ENCODE data around the gene BMF. TPM values are rescaled to one million over a fixed set of nuclear protein-coding genes. Genes with fewer than 3 reads are reported as not detected.

Gene BMF
- total and polyA plus RNA-seq, 2 of the 4 experiments (the other 2 are of a cell fraction), result 2.4 to 2.9 TPM

GRCh38 chr15:40097968-40098476 is 10.7 kb downstream of the BMF start:
- peak overlapping the region; percentile 99 for H2BK20ac ChIP-seq (ENCODE audit: low read depth, low read length)
- no TSS peak for BruUV-seq (replicated peaks)
- H3K14ac ChIP-seq (replicated peaks; ENCODE audit: low read depth, low read length), result peak overlapping the region; percentile 93
- DNase-seq, result no peak
- no peak for ATAC-seq (ENCODE audit: low read depth)
- H2AK5ac ChIP-seq (ENCODE audit: low read depth, low read length), result peak overlapping the region; percentile 99
- H2AFZ ChIP-seq (replicated peaks; ENCODE audit: low read length, poor library complexity), result peak overlapping the region; percentile 73
- H2BK5ac ChIP-seq (ENCODE audit: low read depth, low read length, poor library complexity, severe bottlenecking), result peak overlapping the region; percentile 87
- H3K9me1 ChIP-seq (ENCODE audit: insufficient read depth, low read length), result peaks cover 69% of the 10 kb centered on the region
- H3K27ac ChIP-seq (ENCODE audit: insufficient read depth, low read length), result peak overlapping the region; percentile 86
- H3K23ac ChIP-seq (ENCODE audit: low read depth, low read length), result peak overlapping the region; percentile 99
- H4K20me1 ChIP-seq (ENCODE audit: insufficient read depth, low read length), result no peaks in the 10 kb centered on the region
- H3K4me3 ChIP-seq (ENCODE audit: insufficient read depth, low read depth, low read length), result no peak overlapping the region
- no peak overlapping the region for H3K4me2 ChIP-seq (ENCODE audit: low read depth, low read length)
- H3K36me3 ChIP-seq (ENCODE audit: control insufficient read depth, insufficient read depth, low read length), result no peaks in the 10 kb centered on the region; the same call in 1 of the 2 replicates
- H3K18ac ChIP-seq (ENCODE audit: low read depth, low read length), result peak overlapping the region; percentile 90
- H3K79me1 ChIP-seq (ENCODE audit: low read depth in 1 of 2, low read length in 2 of 2), result peaks cover 7 to 82% of the 10 kb centered on the region in 2 experiments; a peak in 3 of 4 replicates
- H3K9me3 ChIP-seq (ENCODE audit: control insufficient read depth, insufficient read depth, low read length), result no peaks in the 10 kb centered on the region
- peak overlapping the region; percentile 95; the same call in 2 of the 3 replicates for H2BK15ac ChIP-seq (ENCODE audit: low read depth, low read length)
- ChIA-PET CTCF (interaction anchor here (0.5 to 1.7 kb wide), 4 partner anchors 8 to 505 kb away, joined by 3 to 8 read pairs (median 6); no protein-coding TSS in a partner anchor), POLR2A (ENCODE audit: unreplicated experiment) (interaction anchor here (0.7 kb wide), 2 partner anchors 15 to 39 kb away, joined by 3 read pairs; no protein-coding TSS in a partner anchor)
- intact Hi-C loops (cut with micrococcal nuclease), result no loop called here
- H4K8ac ChIP-seq (ENCODE audit: low read depth in 2 of 2, low read length in 2 of 2), result peak overlapping the region; percentile 68 to 95
- TF ChIP-seq MAZ (IDR thresholded peaks at IDR 0.05; ENCODE audit: borderline replicate concordance, low read depth, low read length) (no peak), POLR2A (IDR thresholded peaks at IDR 0.05; ENCODE audit: low read depth, low read length) (0 out of 2 replicates have a peak, but pooled peaks have one; percentile 14), MAFK (IDR thresholded peaks at IDR 0.05; ENCODE audit: low read depth, low read length) (no peak)
- in situ Hi-C loops (cut with MboI; ENCODE audit: low sequenced_read_pairs), result no loop called here
- H3K4me1 ChIP-seq (ENCODE audit: control insufficient read depth, insufficient read depth, low read length), result peaks cover 64% of the 10 kb centered on the region
- 0% methylated on average over 2 of the region's 10 CpGs; no CpG with 5 or more reads in 1 of the 2 experiments for WGBS, 2 experiments (ENCODE audit: extremely low coverage in 2 of 2, insufficient read length in 1 of 2)
- H3K56ac ChIP-seq (ENCODE audit: extremely low read depth, insufficient read depth, low read length), result peak overlapping the region; percentile 84
- H4K5ac ChIP-seq (ENCODE audit: low read depth, low read length), result peak overlapping the region; percentile 76
- no peaks in the 10 kb centered on the region for H3K27me3 ChIP-seq (ENCODE audit: control insufficient read depth, insufficient read depth, low read length)
- peak overlapping the region; percentile 97 for H4K91ac ChIP-seq (ENCODE audit: insufficient read depth, low read depth, low read length)
- dilution Hi-C loops (cut with HindIII; ENCODE audit: low sequenced_read_pairs, unreplicated experiment), result no loop called here
- 0 out of 2 replicates have a peak overlapping the region, but pooled peaks have one; percentile 17 for H3K9ac ChIP-seq (ENCODE audit: low read depth, low read length)
- H2BK120ac ChIP-seq (ENCODE audit: low read depth, low read length), result peak overlapping the region; percentile 99
- H2AK9ac ChIP-seq (replicated peaks; ENCODE audit: low read depth, low read length, poor library complexity), result peak overlapping the region; percentile 31
- H3K4ac ChIP-seq (ENCODE audit: low read depth, low read length), result peak overlapping the region; percentile 99
